Activated CD8-positive, alpha-beta memory T cell treated with anti-CD3 and anti-CD28 coated beads for 48 hours (primary cell): Measurements from ENCODE around the gene DAO.
"Not testable (repeated sequence)": the region's sequence is repeated elsewhere in the genome, so short reads cannot be mapped to it uniquely, and the experiment has no call there.

ENCODE experiments used
- DNase-seq, 3 experiments: peaks; one replicate each; pipeline ENCODE4 v3.0.0-alpha.2; 2020; ENCODE audit warnings: low read depth in 2 of 3, low spot score in 2 of 3

The DAO gene

DNA sequence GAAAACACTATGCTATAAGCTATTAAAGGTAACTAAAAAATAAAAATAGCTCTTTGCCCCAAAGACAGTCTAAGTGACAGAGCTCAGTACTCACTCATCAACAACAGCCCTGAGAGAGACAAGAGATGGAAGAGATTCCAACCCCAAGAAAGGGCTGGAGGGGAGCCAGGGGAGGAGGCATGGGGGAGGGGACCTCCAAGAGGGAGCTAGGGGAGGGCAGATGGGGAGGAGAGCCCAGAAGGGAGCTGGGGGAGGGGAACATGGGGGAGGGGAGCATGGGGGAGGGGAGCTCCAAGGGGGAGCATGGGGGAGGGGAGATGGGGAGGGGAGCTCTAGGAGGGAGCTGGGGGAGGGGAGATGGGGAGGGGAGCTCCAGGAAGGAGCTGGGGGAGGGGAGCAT is 30.2 kb upstream of the DAO start:
- DNase-seq = no peak

DNA sequence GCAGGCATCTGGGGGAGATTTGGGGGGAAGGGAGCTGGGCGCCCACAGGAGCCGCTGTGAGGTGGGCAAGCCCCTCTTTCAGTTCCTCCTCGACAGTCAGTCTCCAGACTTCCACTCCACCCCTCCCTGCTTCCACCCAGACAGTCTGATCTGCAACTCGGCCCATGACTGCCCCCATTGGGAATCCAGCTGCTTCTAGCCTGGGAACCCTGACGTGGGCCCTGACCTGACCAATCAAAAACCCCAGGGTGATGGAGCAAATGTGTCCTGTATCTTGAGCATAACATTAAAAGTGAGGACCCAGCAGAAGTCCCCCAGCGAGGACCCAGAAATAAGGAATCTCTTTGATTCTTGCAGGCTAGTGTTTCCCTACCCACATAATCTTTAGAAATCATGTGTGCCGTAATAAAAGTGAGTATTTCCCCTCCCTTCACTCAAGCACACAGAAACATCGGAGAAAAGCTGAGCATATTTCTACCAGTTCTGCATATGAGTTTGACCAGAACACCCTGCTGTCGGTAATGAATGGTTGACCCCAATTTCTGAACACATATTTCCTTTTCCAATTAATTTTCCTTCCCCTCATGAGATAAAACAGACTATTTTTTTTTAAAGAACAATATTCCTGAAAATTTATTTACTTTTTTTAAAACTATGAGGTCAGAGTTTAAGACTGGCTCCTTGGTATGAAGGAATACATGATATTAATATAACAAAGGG is 28.9 kb upstream of the DAO start:
- no peak for DNase-seq

DNA sequence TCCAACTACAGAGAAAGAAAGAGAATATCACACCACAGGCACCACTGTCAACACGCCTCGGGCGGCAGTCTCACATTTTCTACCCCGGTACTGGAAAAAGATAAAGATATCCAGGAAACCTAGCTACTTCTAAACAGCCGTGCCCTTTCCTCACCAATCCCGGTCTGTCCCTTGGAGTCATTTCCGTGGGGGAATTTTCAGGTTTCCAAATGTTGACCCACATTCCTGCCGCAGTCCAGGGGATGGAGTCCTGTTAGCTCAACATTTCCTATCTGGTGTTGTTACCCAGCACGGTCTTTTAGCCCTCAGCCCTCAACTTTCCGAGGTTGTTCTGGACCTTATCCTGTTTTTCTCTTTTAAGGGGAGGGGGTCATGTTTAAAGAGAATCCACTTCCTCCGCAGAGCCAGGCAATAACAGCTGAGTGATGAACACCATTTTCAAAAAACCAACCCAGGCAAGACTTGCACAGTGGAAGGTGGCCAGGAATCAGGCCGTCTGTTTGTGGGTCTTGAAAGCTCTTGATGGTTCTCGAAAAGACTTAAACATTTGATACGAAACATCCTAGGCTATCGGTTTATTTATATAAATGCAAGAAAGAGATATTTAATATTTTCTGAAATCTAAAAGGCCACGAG is 27.1 kb upstream of the DAO start:
- no peak for DNase-seq

DNA sequence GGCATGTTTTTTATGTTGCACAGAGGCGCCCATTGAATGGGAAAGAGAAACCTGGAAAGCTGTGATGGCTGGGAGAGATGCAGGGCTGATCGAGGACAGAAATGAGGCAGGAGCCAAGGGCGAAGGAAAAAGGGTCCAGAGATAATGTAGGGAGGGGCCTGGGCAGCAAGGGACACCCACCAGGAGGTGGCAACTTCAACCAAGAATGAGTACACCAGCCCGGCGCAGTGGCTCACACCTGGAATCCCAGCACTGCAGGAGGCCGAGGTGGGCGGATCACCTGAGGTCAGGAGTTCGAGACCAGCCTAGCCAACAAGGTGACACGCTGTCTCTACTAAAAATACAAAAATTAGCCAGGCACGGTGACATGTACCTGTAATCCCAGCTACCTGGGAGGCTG is 26.5 kb upstream of the DAO start:
- no peak for DNase-seq

DNA sequence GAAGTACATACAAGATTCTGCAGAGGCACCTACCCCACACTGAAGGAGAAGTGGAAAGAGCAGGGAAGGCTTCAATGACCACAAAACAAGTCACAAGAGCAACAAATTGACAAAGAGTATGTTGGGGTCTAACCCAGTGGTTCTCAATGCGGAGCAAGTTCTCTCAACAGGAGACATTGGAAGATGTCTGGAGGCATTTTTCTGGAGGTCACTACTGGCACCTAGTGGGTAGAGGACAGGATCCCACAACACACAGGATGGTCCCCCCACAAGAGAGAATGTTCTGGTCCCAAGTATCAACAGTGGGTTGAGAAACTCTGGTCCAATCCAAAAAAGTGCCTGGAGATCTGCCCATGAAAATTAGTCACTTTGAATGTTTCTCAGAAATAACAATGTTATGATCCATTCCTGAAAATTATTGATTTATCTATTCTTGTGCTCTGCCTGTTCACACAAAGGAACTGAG is 25.9 kb upstream of the DAO start:
- DNase-seq = no peak

DNA sequence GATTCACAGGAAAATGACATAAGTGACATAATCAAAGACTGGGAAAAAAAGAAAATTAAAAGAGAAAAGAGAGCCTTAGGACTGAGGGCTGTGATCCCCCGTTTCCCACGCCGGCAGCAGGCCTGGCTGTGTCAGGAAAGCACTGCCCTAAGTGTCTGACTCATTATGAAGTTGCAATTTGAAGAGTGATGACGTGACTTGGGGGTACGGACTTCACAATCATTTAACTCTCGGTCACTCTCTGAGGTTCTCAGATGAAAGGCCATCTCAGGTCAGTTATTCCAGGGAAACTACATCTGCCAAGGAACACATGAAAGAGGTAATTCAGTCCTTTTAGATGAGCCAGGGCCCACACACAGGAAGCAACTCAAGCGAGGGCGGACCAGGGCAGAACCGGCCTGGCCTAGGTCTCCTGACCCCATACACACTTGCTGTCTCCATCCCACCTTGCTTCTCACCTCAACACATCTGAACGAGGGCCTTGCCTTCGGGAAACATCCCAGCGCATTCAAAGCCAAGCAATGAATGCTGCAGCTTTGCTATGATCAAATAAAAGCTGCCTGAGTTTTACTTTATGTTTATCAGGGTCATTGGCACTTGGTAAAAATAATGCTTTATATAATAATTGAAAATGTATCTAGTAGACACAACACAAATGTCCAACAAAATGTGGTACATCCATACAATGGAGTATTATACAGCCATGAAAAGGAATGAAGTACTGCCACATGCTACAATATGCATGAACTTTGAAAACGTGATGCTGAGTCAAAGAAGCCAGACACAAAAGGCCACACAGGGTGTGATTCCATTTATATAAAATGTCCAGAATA is 25.2 kb upstream of the DAO start:
- no peak for DNase-seq

DNA sequence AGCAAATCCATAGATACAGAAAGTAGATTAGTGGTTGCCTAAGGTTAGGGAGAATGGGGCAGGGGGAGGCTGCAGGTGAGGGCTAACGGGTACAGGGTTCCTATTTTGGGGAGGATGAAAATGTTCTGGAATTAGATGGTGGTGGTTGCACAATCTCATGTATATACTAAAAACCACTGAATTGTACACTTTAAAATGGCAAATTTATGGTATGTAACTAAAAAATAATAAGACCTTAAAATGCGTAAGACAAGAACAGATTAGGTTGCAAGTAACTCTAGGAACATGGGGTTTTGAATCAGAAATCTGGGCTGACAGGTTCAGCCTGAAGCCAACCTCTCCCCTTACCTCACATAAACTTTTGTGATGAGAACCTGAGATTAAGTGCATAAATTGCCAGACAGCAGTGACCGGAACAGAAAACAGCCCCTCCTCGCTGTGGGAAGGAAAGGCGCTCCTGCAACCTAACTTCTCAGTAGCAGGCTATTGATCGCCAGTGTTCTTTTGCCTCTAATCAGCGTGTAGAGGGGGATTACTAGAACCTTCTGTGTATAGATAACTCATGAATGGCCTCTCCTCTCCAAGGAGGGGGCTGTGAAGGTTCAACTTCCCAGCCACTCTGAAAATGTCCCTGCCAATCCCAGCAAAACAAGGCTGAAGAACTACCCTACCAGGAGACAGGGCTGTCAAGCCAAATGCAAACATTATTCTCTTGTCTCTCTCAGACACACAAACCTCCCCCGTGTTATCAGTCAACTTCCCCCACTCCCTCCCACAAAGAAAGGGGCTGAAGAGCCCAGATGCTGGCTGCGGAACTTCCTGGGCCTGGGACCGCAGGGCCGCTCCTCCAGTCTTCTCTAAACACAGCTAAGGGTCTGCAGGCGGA is 24.4 kb upstream of the DAO start:
- DNase-seq = no peak

DNA sequence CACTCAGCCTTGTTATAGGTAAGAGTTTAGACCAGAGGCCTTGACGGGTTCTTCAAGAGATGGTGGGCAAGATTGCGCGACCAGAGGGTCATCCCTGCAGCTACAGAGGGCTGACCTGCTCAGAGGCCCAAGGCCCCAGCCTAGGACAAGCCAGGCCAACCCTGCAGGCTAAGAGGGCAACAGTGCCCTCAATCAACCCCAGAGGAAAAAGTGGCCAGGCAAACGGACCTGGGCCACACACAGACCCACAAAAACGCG is 23.8 kb upstream of the DAO start:
- no peak for DNase-seq

DNA sequence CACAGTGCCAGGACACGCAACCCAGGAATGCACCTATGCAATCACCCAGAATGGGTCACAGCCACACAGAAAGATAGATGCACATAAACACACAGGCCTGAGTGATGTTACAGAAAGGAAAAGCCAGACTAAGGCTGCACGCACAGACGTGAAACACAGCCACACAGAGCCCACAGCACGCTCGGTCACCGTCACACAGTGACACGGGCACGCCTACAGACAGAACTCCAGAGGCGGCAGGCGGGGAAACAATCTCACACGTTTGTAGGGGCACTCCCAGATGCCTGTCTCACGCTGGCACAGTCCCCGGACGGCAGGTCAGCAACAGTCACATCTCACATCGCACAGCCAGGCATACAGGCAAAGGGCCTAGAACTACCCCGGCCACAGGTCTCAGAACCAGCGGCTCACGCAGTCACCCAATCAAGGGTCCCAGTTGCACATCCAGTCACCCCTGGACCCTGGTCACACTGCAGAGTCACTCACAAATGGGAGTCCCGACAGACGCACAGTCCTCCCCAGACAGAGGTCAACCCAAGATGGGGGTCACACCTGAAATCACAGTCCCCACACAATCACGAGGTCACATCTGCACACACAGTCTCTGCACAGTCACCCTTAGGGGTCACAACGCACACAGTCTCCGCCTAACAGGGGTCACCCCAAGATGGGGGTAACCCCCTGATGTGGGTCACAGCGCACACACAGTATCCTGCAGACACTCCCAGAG is 23.3 kb upstream of the DAO start:
- DNase-seq = peak; percentile 26 to 36 (median 31)

DNA sequence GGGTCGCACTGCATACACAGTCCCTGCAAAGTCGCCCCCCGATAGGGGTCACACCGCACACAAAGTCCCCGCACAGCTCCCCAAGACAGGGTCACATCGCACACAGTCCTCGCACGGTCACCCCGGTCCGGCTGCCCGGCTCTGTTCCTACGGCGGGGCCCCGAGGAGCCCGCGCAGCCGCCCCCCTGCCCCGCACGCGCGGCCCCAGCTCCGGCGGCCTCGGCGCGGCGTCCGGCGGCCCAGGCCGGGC is 22.8 kb upstream of the DAO start:
- no peak for DNase-seq

DNA sequence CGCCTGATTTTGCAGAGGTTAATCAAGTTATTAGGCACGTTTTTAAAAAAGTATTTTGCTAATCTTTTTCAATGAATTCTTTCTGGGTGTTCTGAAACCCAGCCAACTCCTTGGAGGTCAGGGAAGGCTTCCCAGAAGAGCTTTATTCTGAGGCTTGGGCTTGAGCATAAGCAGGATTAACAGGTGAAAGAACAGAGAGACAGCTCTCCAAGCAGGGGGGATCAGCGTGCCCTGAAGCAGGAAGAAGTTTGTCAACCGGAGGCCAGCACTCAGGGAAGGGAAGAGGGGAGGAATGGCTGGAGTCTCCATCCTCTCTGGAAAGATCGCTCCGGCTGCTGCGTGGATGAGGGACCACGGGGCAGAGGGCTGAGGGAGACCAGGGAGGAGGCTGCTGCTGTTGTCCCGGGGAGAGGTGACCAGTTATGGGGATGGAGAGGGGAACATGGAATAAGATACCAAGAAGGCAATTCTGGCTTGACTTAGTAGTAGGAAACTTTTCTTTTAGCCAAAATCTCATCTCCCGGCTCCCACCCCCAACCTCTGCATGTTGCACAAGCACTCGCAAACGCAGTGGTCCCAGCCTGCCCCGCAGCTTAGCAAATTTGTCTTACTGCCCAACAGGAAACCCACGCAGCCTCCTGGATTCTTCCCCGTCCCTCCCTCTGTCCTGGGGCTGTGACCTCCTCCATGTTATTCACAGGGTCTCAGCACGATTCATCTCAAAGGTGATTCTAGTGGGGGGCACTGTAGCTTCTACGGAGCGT is 21.4 kb upstream of the DAO start:
- DNase-seq = no peak

DNA sequence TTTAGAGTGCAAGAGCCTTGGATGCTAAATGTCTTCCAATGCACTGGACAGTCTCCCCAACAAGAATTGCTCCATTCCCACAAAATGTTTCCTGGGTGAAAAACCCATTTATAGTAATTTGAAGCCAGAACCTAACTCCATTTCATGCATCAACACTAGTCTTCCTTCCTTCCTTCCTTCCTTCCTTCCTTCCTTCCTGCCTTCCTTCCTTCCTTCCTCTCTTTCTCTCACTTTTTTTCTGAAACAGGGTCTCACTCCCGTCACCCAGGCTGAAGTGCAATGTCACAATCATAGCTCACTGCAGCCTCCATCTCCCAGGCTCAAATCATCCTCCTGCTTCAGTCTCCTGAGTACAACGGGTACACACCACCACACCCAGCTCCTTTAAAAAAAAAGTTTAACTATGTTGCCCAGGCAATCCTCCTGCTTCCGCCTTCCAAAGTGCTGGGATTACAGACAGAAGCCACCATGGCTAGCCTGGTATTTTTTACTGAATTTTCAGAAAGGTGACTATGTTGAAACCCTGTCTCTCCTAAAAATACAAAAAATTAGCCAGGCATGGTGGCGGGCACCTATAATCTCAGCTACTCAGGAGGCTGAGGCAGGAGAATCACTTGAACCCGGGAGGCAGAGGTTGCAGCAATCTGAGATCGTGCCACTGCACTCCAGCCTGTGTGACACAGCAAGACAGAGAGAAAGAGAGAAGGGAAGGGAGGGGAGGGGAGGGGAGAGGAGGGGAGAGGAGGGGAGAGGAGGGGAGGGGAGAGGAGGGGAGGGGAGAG is 20.6 kb upstream of the DAO start:
- not testable (repeated sequence) for DNase-seq

DNA sequence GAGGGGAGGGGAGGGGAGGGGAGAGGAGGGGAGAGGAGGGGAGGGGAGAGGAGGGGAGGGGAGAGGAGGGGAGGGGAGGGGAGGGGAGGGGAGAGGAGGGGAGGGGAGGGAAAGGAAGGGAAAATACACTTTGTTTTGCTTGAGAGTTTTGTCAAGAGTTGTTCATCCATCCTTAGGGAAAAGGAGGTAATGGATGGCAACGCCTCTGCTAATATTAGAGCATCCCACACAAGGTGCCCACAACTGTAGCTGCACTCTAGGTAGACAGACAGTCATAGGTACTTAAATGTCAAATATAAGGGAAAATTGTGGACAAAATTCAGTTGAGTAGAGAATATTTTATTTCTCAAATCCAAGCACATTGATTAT is 20.0 kb upstream of the DAO start:
- no peak for DNase-seq

DNA sequence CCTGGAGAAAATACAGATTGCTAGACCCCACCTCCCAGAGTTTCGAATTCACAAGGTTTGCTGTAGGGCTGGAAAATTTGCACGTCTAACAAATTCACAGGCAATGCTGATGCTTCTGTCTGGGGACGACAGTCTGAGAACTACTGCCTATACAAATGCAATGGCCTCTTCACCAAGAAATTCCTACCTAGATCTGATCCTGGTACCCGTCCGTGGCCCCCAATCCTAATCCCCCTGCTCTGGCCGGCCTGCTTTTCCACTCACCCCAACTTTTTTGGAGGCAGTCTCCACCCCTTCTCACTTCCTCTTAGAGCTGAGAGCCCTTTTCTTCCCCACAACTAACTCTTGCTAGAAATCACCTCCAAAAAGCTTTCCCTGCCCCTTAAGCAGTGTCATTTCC is 19.4 kb upstream of the DAO start:
- no peak for DNase-seq

DNA sequence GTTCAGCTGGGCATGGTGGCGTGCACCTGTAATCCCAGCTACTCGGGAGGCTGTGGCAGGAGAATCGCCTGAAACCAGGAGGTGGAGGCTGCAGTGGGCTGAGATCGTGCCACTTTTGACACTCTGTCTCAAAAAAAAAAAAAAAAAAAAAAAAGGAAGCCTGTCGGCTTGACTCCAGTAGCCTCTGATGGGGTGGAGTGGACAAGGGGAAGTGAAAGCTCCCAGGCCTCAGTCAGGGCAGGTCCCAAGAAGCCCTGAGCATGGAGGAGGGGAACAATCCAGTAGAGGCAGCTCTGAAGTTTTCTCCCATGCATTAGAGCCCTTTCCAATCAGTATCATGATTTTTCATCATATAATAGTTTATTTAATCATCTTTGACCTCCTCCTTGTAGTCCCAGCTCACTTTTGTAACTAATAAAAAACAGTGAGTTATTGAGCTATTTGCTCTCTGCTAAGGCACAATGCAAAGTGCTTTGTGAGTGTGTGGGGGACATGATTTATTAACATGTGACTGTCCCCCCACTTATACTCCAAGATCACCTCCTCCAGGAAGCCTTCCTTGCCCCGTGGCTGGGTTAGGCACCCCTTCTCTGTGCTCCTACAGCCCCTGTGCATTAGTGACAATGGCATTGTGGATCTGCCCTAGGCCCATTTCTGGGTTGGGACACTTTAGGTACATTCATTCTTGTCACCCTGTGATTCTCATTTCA is 17.9 kb upstream of the DAO start:
- no peak for DNase-seq

DNA sequence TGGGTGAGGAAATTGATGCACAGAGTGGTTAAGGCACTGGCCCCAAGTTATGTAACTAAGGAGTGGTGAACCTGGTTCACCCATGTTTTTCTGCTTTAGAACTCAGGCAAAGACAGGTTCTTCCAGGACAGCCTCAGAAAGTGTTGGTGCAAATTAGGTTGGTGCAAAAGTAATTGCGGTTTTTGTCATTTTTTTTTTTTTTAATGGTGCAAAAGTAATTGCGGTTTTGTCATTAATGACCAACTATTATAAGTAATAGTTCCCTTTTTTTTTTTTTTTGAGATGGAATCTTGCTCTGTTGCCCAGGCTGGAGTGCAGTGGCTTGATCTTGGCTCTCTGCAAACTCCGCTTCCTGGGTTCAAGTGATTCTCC is 17.3 kb upstream of the DAO start:
- DNase-seq = no peak

DNA sequence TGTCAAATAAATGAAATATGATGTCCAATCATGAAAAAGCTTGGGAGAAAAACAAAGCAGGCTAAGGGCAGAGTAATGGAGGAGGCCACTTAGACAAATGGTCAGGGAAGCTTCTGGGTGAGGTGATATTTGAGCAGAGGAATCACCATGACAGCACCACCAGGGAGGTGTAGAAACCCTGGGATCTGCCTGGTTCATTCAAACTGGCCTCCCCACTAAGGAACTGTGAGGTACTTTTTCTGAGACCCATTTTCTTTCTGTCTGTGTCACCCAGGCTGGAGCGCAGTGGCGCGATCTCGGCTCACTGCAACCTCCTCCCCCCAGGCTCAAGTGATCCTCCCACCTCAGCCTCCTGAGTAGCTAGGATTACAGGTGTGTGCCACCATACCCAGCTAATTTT is 14.7 kb upstream of the DAO start:
- no peak for DNase-seq

DNA sequence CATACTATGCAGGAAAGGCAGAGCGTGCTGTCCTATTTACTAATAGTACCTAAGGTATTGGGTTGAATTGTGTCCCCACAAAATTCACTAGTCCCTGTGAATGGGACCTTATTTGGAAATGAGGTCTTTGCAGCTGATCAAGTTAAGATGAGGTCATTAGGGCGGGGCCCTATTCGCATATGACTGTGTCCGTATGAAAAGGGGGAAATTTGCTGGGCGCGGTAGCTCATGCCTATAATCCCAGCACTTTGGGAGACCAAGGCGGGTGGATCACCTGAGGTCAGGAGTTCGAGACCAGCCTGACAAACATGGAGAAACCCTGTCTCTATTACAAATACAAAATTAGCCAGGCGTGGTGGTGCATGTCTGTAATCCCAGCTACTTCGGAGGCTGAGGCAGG is 13.8 kb upstream of the DAO start:
- DNase-seq = not testable (repeated sequence)

DNA sequence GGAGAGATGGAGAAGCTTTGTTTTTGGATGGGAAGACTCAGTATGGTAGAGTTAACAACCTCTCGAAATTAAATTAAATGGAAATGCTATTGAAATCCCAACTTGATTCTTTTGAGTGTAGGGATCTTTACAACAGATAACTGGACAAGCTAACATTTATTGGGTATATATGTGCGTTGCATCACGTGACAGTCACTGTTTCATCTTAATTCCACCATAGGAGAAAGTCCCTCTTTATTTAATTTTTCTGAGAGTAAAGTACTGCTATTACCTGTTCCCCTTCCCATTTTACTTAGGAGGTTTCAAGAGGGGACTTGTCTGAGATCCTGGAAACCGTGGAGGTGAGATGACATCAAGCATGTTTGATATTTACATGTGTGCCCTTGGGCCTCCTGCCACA is 11.1 kb upstream of the DAO start:
- DNase-seq = no peak
